ENCODE data around the gene KLHL41. TPM values are rescaled to one million over a fixed set of nuclear protein-coding genes. Genes with fewer than 3 reads are reported as not detected.
"Not testable (repeated sequence)": the region's sequence is repeated elsewhere in the genome, so short reads cannot be mapped to it uniquely, and the experiment has no call there.

The KLHL41 gene
- total RNA-seq, 1 donor from 2014 or later: 0.34 TPM

DNA sequence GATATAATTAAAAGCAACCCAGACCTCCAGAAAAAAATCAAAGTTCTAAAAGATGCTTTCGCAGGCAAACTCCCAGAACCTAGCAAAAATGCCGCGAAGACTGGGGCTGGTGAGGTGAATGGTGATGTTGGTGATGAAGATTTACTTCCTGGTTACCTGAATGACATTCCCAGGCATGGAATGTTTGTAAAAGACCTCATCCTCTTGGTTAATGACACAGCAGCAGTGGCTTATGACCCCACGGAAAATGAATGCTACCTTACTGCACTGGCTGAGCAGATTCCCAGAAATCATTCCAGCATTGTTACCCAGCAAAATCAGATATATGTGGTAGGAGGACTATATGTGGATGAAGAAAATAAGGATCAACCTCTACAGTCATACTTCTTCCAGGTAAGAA is 994 bp downstream of the KLHL41 start:
- no peak for DNase-seq

DNA sequence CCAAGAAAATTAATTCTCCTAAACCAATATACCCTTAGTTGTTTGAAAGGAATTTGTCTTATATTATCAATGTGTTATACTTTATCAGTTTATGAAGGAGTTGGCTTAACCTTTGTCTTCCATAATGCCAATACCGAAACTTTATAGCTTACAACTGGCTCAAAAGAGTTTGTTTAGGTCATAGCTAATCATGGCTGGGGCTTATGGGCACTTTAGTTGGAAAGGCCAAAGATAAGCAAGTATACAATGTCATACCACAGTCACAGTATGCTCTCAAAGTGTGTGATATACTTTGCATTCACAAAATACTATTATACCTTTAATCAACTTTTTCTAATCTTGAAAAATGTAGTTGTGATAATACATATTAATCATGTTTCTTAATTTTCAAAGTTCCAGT is 2.3 kb downstream of the KLHL41 start:
- no peak for DNase-seq

DNA sequence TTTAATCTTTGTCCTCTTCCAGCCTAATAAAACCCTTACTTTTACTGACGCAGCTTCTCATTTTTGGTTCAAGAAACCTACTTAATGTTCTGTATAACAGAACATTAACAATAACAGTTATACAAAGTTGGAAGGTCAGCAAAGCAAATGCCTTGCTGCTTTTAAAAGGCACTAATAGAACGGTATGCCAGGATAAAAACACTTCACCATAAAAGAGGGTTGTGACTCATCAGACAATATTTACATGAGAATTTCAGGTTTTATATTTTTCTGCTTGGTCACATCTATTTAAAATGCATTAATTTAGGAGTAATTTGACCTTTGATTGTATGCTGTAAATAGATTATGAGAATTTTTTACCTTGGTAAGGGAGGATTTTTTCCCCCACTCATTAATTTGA is 3.0 kb downstream of the KLHL41 start:
- DNase-seq: no peak

DNA sequence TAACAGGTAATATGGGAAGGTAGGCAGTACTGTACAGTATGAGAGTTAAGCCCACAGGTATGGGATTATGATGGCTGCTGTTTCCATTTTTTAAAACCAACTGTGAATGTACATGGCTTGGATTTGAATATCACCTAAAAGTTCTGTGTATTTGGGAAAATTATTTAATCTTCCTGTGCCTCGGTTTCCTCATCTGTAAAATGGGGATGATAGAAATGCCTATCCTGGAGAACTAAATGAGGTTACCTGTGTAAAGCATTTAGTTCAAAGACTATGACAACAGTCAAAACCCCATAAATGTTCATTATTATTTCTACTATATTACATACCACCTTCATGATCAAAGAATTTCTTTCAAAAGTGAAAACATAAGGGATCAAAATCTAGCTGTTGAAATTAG is 3.6 kb downstream of the KLHL41 start:
- DNase-seq: no peak

DNA sequence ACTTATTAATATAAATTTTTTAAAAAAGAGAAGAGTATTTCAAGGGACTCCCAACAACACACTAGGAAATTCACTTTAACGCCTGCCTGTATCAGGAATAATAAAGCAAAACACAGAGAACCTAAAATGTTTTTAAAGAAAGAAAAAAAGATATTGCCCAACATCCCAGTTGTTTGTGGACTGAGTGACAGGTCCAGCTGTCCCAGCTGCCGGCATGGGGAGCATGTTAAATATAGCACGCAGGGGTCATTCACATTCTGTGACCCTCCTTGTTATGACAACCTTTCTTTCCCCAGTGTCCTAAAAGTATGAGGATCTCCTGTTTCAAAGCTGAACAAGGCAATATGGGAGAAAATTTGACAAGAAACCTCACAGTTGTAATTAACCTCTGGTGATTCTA is 4.4 kb downstream of the KLHL41 start:
- DNase-seq: no peak

DNA sequence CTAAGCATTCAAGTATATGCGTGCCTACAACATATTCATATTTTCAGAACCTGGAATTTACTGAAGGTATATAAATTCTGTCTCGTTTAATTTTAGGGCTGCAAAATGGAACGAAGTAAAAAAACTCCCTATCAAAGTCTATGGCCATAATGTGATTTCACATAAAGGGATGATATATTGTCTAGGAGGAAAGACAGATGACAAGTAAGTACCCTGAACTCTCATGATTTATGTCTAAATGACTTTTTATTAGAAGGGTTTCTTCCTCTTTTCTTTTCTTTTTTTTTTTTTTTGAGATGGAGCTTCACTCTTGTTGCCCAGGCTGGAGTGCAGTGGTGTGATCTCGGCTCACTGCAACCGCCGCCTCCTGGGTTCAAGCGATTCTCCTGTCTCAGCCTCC is 5.3 kb downstream of the KLHL41 start:
- not testable (repeated sequence) for DNase-seq

DNA sequence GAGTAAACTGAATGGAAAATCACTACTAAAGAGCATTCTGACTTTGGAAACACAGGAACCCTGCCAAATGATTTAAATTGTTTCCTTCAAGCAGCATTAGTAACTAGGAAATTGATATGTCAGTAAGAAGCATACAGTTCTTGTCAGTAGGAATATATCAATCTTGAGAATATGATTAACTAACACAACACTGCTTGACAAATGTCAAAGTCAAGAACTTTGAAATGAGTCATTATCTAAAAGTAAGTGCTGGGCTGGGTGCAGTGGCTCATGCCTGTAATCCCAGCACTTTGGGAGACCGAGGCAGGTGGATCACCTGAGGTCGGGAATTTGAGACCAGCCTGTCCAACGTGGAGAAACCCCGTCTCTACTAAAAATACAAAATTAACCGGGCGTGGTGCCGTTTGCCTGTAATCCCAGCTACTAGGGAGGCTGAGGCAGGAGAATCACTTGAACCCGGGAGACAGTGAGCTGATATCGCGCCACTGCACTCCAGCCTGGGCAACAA is 7.0 kb downstream of the KLHL41 start:
- DNase-seq: not testable (repeated sequence)

DNA sequence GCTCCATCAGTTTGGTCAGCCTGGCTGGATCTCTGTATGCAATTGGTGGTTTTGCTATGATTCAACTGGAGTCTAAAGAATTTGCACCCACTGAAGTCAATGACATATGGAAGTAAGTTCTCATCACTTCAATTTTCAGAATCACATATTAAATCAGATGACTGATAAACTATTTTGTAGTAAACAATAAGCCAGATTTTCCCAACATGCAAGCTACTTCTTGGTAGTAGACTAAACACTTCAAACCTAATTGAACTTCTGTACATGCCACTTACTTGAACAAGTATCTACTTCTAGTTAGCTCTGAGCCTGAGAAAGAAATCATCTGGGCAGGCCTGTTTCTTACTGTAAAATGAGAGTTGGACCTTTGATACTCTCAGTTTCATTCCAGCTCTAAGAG is 11.4 kb downstream of the KLHL41 start:
- DNase-seq: no peak

DNA sequence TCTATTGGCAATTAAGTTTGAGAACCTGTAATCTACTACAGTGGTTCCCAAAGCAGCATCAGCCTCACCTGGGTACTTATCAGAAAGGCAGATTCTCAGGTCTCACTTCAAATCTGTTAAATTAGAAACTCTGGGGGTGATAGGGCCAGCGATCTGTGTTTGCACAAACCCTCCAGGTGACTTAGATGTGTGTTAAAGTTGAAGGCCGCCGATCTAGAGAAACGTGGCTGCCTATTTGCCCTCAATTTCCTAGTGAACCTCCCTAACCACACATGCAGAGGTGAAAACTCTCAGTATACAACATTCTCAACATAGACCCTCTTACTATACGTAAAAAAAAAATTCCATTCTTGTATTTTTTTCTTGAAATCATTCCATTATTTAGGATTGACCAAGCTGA is 14.2 kb downstream of the KLHL41 start:
- no peak for DNase-seq

DNA sequence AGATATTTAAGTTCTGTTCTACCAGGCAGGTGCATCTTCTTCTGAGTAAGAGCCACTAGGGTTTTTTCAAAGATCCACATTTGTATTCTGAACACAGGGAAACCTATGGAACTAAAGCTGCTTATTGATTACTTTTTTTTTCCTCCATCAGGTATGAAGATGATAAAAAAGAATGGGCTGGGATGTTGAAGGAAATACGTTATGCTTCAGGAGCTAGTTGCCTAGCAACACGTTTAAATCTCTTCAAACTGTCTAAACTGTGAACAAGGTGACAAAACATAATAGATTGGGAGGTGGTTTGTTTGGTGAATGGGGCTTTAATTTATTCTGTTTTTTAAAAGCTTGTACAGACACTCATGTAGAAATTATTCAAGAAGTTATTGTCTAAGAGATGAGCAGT is 15.9 kb downstream of the KLHL41 start:
- DNase-seq: no peak

DNA sequence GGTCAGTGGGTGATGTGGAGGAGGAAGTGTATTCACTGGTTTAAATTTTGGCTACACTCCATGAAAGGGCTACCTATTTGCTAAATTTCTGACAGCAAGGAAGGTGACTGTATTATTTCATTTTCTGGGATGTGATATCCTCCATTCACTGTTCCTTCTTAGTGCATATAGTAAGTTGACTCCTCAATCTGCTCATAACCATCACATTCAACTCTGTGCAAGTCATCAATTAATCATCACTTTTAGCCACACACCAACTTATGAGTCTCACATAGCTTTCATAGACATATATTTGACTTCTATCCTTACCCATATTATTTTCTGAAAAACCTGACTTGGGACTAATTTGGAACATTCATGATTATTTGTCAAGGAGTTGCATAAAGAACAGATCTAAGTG is 16.9 kb downstream of the KLHL41 start:
- DNase-seq: no peak

DNA sequence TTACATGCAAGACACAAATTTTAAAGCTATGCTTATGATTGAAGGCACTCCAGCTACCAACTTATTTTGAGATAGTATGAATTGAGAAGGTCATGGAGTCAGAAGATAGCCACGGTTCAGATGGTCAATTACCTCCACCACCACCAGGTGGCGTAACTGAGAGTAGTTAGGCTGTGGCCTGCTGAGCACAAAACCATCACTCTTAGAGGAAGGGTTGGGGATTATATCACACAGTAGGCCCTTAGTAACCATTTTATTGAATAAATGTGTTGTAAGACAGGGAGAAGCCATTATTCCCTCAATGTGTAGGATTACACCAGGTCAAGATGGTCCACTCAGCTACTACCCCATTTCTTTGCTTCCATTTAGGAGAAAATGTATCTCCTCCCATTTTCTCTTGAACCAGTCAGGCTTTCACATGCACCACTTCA is 18.8 kb downstream of the KLHL41 start:
- peak; percentile 83 for DNase-seq

DNA sequence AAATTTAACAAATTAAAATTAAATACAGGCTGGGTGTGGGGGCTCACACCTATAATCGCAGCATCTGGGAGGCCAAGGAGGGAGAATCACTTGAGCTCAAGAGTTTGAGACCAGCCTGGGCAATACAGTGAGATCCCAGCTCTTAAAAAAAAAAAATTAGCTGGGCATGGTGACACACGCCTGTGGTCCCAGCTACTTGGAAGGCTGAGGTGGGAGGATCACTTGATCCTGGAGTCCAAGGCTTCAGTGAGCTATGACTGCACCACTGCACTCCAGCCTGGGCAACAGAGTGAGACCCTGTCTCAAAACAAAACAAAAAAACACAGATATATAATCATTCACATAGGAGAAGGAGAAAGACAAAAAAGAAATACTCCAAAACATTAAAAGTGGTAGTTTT is 30.0 kb downstream of the KLHL41 start:
- DNase-seq: not testable (repeated sequence)

DNA sequence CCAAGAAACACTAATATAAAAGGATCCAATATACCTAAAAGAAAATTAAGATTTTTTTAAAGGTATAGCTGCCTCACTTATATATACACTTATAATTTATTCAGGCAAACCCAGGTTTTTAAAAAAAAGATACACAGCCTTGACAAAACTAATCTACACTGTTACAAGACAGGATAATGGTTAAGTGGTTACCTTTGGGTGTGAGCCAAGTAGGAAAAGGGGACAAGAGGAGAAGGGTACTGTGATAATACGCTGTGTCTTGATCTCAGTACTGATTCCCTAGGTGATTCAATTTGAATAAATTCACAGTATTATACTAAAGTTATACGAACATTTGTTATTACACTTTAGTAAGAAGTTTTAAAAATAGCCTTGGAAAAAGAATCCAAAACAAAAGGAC is 30.6 kb downstream of the KLHL41 start:
- no peak for DNase-seq

DNA sequence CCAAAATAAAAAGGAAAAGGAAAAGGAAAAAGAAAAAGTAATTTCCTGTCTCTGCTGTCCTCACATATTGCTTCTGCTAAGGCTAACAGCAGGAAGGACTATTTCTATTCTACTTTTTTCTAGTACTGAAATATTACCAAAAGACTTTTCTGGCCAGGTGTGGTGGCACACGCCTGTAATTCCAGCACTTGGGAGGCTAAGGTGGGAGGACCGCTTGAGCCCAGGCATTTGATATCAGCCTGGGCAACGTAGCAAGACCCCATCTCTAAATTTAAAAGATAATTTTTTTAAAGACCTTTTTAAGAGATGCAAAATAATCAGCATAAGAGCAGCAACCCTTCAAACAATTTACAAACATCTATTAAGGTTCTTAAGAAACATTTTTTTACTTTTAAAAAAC is 32.9 kb downstream of the KLHL41 start:
- no peak for DNase-seq

DNA sequence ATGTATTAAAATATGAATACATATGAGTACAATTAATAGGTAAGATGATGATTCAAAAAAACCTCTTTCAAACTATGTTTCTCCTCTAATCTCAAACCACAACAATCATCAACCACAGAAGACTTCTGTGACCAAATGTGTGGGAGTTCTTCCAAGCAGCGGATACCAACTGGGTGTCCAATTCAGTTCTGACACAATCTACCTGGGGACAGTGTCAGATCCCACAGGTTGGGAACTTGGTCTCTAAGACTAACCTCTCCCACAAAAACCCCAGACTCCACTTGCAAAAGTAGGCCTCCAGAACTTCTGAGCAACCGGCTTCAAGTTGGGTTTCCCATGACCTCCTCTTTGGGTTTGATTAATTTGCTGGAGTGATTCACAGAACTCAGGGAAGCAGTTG is 37.3 kb downstream of the KLHL41 start:
- no peak for DNase-seq

DNA sequence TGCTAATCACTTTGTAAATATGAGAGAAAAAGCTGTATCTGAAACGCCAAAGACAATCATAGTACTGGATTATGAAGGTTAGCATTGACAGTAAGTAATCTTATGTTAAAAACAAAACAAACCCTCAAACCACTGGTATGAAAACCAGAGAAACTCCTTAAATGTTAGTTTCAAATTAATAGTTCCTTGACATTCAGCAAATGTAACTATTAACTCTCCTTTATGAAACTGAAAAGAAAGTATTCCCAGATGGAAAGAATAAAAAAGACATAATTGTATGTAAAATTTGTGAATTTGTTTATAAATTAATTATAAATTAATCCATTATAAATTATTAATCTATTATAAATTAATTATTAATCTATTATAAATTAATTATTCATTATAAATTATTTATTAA is 51.9 kb downstream of the KLHL41 start:
- no peak for DNase-seq

DNA sequence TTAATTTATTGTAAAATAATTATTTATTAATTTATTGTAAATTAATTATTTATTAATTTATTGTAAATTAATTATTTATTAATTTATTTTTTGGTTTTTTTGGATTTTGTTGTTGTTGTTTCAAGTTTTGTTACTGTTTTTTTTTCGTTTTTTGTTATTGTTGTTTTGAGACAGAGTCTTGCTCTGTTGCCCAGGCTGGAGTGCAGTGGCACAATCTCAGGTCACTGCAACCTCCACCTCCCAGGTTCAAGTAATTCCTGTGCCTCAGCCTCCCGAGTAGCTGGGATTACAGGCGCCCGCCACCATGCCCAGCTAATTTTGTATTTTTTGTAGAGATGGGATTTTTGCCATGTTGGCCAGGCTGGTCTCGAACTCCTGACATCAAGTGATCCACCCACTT is 52.6 kb downstream of the KLHL41 start:
- DNase-seq: not testable (repeated sequence)

DNA sequence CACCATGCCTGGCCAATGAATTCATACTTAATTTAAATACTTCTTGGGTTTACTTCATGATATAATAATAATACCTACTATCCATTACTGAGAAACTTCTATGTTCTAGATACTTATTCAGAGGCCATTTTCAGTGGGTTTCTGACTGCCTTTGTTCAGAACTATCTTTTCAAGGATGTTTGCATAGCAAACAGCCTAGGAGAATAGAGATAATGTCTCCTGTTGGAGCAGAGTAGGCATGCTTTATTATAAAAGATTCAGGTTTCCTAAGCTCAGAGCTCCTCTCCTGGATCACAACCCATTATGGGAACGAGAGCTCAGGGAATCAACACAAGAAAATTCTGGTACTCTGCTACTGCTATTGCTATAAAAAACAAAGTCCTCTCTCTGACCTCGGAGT is 53.0 kb downstream of the KLHL41 start:
- DNase-seq: no peak

DNA sequence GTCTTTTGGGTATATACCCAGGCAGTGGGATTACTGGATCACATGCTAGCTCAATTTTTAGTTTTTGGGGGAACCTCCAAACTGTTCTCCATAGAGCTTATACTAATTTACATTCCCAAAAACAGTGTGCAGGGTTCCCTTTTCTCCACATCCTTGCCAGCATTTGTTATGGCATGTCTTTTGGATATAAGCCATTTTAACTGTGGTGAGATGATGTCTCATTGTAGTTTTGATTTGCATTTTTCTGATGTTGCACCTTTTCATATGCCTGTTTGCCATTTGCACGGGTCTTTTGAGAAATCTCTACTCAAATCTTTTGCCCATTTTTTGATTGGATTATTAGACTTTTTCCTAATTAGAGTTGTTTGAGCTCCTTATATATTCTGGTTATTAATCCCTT is 56.2 kb downstream of the KLHL41 start:
- DNase-seq: no peak

DNA sequence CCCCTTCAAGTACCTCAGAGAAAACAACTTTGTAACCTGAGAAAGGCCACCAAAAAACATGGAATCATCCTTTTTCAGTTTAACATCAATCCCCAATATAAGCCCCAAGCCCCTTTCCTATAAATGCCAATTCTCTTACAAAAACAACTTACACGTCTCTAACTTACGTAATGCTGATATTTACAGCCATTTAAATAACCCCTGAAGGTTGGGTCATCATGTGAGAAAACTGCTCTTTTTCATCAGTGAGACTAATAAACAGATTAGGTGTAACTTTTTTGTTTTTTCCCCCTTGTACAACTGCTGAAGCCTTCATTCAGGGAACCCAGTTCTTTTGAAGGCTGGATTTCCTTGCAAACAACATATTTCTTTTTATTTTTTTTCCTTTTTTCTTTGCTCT is 60.4 kb downstream of the KLHL41 start:
- DNase-seq: no peak

DNA sequence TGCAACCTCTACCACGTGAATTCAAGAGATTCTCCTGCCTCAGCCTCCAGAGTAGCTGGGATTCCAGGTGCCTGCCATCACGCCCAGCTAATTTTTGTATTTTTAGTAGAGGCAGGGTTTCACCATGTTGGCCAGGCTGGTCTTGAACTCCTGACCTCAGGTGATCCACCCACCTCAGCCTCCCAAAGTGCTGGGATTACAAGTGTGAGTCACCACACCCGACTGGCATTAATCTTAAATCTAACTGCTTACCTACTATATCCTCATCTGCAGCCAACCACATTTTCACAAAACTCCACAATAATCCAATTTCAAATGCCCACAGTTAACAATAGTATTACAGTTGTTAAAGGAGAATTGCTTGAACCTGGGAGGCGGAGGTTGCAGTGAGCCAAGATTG is 61.2 kb downstream of the KLHL41 start:
- DNase-seq: not testable (repeated sequence)

DNA sequence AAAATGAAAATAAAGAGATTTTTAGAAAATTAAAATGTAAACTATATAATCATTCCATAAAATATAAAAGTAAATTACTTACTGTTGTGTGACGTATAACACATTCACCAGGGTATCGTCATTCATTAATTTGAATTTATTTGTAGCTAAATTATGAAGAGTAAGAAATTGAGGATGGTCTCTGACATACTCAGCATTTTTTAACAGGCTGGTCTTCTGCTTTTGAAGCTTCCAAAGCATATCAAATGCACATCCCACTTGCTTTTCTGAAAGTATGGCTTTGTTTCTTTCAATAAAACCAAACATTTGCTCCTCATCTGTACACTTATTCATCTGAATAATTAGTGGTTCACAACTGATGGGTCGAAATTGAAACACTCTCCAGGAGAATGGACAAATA is 62.1 kb downstream of the KLHL41 start:
- DNase-seq: no peak

DNA sequence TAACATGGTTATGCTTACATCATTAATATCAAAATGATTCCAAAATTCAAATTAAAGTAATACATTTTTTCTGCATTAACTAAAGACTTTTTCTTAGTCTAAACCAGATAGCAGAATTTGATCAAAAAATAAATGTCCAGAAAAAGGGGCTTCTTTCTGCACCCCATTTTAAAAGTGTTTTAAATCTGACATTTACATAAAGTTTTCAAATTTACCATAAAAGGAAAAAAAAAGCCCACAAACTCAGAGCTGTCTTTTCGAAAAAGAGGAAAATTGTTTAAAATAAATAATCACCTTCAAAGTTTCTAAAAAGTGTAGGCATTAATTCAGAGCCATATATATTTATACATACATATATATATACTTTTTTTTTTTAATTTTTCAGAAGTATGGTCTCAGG is 62.7 kb downstream of the KLHL41 start:
- DNase-seq: no peak

DNA sequence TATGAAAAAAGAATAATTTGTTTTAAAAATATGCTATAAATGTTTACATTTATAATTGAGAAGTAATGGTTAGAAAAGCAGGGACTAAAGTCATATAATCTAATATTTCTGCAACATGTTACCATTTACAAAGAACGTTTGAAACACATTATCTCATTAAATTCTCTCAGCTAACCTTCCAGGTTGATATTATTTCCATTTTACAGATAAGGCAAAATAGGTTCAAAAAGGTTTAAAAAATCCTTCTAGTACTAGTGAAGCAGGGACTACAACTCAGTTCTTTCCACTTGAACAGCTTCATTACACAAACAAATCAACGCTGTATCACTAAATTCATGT is 63.3 kb downstream of the KLHL41 start:
- DNase-seq: no peak

All from dermis blood vessel endothelial cell (primary cell).